HL-60/S4 (cell line): ENCODE data around the gene IFT88.

Experiments used
- in situ Hi-C: fragments of 300-500 bp; cut with MboI; formaldehyde crosslinking; loops from 2 replicates; pipeline ENCODE4 v1.14.3; 2022; ENCODE audit warnings: low sequenced_read_pairs

Gene IFT88

GRCh38 chr13:20711301-20712044 is 144.5 kb downstream of the IFT88 start:
- in situ Hi-C loops = loop anchor here (10.0 kb wide), 1 partner anchor 213 kb away; no protein-coding TSS in a partner anchor

DNA sequence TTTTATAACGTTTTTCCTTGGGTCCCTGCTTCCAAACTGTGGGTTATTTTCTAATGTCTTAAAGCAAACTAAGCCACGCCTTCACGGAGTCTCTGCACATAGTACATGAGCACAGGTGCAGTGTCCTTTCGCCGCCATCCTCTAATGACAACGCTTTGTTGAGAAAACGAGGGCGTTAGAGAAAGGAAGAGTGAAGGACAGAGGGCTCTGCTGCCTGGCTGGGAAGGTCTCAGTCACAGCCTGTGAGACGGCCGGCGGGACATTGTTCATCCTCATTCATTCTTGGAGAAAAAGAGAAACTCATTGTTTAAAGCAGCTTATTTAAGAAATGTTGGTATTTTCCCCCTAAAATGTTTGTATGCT is 146.0 kb downstream of the IFT88 start:
- in situ Hi-C loops = loop anchor here (10.0 kb wide), 1 partner anchor 212 kb away; no protein-coding TSS in a partner anchor

GRCh38 chr13:20713751-20714150 is 146.8 kb downstream of the IFT88 start:
- in situ Hi-C loops = loop anchor here (10.0 kb wide), 1 partner anchor 211 kb away; no protein-coding TSS in a partner anchor

DNA sequence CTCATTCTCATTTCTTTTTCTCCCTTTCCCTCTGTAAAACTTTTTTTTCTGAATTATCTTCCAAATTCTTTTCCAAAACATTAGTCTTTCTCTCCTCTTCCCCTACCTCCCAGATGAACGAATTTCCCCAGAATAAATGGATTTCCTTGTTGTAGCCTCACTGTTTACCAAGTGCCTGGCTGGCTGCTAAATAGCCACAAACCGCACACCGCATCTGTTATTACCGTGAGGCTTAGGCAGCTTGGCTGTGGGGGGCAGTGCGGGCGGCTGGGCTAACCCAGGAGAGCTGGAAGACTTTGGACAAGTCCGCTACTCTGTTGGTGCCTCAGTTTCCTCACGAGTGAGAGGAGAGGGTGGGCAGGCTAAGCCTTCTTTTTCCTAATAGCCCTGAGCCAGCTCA is 147.2 kb downstream of the IFT88 start:
- in situ Hi-C loops = loop anchor here (10.0 kb wide), 1 partner anchor 211 kb away; no protein-coding TSS in a partner anchor

DNA sequence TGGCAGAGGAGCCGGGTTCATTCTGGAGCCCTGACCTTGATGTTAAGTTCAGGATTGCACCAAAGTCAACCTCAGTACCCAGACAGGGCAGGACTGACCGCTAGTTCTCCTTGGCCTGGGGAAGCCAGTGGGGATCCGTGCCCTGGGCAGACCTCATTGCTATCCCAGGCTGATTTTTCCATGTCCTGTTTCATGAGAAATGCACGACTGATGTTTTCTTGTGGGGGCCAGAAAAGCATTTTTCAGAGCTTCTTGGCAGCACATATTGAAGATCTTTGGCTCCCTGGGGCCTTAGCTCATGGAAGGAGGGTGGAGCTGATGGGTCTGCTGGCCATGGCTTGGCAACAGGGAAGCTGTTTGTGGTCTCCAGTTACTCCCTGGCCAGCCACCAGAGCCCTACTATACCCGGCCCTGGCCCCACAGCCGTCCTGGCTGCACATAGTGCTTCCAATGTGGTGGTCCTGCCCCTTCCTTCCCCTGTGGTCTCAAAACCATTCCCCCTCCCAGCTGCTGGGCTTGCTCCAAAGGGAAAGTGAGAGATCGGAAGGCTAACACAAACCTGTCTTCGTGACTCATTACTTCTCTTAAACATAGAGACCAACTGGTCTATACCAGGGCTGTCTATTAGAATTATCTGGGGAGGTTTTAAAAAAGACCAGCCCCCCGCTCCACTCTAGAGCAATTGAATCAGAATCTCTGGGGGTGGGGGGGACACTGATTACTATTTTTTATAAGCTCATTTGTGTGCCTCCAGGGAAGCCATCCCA is 147.8 kb downstream of the IFT88 start:
- in situ Hi-C loops = loop anchor here (10.0 kb wide), 1 partner anchor 210 kb away; no protein-coding TSS in a partner anchor

GRCh38 chr13:20715330-20715712 is 148.4 kb downstream of the IFT88 start:
- in situ Hi-C loops = loop anchor here (10.0 kb wide), 1 partner anchor 209 kb away; no protein-coding TSS in a partner anchor

DNA sequence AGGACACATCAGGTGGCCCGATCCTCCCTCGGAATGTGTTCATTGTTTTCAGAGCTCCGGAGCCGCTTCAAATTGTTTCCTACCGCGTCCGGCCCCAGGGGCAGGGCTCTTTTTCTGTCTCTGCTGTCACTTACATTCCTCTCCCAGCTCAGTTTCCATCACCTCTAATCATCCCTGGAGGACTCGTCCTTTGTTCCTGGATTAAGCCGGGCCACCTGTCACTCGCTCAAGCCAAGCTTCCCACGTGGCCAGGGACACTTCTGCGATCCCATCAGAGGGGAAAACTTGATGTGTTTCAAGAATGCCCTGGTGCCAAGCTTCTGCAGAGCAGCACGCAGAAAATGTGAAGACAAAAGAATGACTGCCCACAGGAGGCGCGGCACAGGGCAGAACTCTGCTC is 150.0 kb downstream of the IFT88 start:
- in situ Hi-C loops = loop anchor here (10.0 kb wide), 1 partner anchor 208 kb away; no protein-coding TSS in a partner anchor

DNA sequence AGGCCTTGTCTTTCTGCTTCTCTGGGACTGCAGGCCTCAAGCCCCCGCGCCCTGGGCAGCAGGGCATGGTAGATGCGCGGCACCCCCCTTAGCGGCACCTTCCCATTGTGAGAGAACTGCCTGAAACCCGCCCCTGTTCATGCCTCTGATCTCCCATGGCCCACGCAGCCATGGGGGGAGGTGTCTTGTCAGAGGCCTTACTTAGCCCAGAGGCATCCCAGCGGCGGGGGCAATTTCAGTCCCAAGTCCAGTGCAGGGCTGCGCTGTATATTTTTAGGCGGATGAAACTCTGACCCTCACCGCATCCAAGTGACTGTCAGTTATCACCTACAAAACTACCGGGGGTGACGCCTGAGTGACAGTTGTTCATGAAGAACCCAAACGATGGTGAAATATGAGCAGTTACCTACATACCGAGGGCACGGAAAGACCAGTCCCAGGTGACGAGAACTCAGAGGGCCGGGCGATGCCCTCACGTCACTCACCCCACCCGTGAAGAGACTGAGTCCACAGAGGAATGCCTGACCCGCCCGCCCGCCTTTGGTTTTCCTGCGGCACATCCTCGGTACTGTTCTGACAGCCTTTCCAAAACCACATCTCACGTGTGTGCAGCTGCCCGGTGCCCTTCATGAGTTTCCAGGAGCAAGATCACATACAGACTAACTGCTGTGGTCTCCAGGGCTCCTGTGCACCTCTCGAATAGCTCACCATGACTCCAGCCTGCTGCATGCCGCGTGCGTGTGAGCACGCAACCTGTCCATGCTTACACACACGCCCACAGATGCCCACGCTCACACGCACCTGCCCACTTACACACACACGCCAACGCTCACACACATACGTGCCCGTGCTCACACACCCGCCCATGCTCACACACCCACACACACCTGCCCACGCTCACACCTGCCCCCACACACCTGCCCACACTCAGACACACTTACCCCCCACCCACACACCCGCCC is 150.9 kb downstream of the IFT88 start:
- in situ Hi-C loops = loop anchor here (10.0 kb wide), 1 partner anchor 207 kb away; no protein-coding TSS in a partner anchor

GRCh38 chr13:20718958-20719566 is 152.1 kb downstream of the IFT88 start:
- in situ Hi-C loops = loop anchor here (10.0 kb wide), 1 partner anchor 206 kb away; no protein-coding TSS in a partner anchor

DNA sequence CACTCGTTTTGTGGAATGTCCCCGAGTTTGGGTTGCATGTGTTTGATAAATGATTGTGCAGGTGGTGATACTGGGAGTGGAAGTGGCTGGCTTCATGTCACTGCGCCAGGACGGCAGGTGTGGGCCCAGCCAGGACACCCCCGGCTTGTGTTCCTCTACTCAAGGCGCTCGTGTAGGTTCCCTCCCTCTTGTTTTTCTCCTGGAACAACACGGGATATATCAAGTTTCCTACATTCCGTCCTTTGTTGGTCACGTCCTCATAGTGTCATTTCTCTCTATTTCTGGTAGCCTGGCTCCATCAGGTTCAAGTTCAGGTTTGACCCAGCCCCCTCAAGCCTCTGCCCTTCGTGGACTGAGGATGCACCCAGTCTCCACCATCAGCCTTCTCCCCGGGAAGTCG is 152.8 kb downstream of the IFT88 start:
- in situ Hi-C loops = loop anchor here (10.0 kb wide), 1 partner anchor 205 kb away; no protein-coding TSS in a partner anchor

GRCh38 chr13:20720499-20720898 is 153.5 kb downstream of the IFT88 start:
- in situ Hi-C loops = no loop called here

DNA sequence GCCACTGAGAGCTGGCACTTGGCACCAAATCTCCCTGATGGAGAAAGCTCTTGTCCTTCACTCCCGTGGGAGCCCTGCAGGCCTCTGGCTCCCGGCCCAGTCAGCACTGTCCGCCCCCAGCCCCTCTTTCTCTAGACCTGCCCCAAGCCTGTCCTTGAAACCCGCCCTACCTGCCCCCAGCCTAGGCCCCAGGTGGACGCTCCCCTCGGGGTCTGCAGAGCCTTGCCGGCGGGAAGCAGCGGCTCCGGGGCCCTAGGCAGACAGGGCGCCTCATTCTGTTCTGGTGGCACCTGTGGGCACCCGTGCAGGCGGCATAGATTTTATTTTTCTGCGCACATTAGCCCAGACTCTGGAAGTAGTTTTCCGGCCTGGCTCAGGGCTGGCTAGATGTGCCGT is 154.1 kb downstream of the IFT88 start:
- in situ Hi-C loops = no loop called here

GRCh38 chr13:20721454-20722357 is 154.7 kb downstream of the IFT88 start:
- in situ Hi-C loops = no loop called here

DNA sequence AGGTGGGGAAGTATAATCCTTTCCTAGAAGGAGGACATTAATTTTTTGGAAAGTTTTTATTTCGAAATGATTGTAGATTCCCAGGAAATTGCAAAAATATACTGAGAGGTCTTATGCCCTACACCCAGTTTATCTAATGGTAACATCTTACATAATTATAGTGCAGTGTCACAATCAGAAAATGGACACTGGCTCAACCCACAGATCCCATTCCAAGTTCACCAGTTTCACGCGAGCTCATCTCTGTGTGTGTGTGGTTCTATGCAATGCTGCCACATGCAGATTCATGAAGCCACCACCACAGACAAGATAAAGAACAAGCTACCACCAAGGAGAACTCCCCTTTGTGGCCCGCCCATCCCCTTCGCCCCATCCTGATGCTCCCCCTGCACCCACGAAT is 160.9 kb downstream of the IFT88 start:
- in situ Hi-C loops = no loop called here

DNA sequence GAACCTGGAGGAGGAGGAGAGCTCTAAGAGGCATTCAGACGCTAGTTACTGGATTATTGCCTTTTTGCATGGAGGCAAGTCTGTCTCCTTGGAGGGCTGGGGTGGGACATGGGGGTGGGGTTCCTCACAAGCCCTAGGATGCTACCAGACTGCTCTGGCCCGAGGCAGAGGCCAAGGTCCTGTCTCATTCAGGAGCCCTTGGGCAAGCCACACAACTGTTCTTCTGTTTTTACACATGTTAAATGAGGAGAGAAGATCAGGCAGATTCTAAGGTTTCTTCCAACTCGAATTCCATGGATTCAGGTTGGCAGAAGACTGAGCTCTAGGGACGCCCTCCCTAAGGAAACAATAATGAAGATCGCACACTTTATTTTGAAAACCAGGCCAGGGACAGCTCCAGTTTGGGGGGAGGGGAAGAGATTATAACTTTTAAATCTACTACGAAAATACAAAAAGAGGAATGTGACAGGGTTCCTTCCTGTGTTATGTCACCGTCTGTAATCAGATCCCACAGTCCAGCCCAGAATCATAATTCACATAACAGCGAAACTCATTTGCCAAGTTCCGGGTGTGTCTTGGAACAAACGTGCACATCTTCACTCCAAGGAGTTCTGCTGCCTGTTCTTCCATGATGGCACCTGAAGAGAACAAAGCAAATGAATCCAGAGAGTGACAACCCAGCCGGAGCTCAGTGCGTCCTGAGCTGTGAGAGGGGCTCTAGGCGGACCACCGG is 161.8 kb downstream of the IFT88 start:
- in situ Hi-C loops = no loop called here

DNA sequence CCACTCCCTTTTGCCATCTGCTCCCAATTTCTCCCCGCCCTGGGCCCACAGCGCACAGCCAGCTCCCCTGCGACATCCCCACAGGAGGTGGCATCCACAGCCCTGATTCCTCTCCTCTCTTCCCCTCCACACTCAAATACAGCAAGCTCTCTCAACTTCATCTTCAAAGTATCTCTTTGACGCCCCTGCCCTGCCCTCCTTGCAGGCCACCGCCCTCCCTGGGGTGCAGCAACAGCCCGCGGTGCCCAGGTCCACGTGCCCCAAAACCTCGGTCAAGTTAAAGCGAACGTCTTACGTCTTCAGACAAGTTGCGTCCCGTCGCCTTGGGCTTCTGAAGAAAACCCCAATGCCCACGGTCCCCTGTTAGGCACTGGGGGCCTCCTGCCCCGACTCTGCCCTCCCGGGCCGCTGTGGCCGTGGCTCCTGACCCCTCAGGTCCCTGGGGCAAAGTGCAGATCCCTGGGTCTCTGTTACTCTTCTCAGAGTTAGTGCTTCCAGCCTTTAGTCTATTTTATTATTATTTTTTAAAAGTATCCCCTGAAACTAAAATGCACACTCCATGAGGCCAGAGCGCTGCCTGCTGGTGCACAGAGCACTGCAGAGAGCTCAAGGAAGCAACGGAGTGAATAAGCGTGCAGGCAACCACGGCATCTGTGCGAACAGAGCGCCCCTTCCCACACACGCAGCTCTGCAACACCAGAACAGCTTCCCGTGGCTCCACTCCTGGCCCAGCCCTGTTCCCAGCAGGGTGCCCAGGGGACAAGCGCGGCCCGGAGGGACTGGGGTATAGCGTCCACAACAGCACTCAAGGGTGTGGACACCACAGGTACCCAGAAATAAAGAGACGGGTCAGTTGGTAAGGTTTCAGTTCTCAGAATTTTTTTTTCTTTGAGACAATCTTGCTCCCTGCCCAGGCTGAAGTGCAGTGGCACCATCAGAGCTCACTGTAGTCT is 163.0 kb downstream of the IFT88 start:
- in situ Hi-C loops = no loop called here

GRCh38 chr13:20738616-20739015 is 171.7 kb downstream of the IFT88 start:
- in situ Hi-C loops = no loop called here
